ENCODE results near the gene EIPR1. TPM values are rescaled to one million over a fixed set of nuclear protein-coding genes. Genes with fewer than 3 reads are reported as not detected.
"Not testable (repeated sequence)": the region's sequence is repeated elsewhere in the genome, so short reads cannot be mapped to it uniquely, and the experiment has no call there.

Gene EIPR1
- total RNA-seq, 1 experiment from 2014 or later = 22.8 TPM

GRCh38 chr2:3198671-3199192 is 178.9 kb downstream of the EIPR1 start:
- Mint-ChIP-seq H3K27ac (peak overlapping the region; percentile 83), H3K9me3 (peaks cover 14% of the 10 kb centered on the region), H3K4me3 (peak overlapping the region; percentile 16; the same call in 1 of the 2 replicates), H3K4me1 (peaks cover 33% of the 10 kb centered on the region), H3K36me3 (peaks cover 29% of the 10 kb centered on the region)
- CTCF ChIA-PET = interaction anchor here (0.5 to 1.8 kb wide), 7 partner anchors 17 to 129 kb away, joined by 3 to 6 read pairs (median 3); no protein-coding TSS in a partner anchor
- DNase-seq (ENCODE audit: low spot score); ATAC-seq; POLR2A ChIA-PET; H3K27me3 Mint-ChIP-seq (ENCODE audit: low read depth): not testable (repeated sequence)

- H3K4me1 Mint-ChIP-seq = peaks cover 33% of the 10 kb centered on the region
- peak overlapping the region; percentile 83 for H3K27ac Mint-ChIP-seq
- ATAC-seq = peak; percentile 90
- TF ChIP-seq TCF7 (CRISPR knock-in tag; IDR thresholded peaks at IDR 0.05; ENCODE audit: low read depth) (no peak), CTCF (IDR thresholded peaks at IDR 0.05) (0 out of 2 replicates have a peak, but pooled peaks have one; percentile 14)
- H3K9me3 Mint-ChIP-seq = peaks cover 14% of the 10 kb centered on the region
- POLR2A ChIA-PET = no interaction called here
- H3K36me3 Mint-ChIP-seq = peaks cover 32% of the 10 kb centered on the region
- CTCF ChIA-PET = interaction anchor here (0.5 to 1.8 kb wide), 7 partner anchors 18 to 130 kb away, joined by 3 to 6 read pairs (median 3); no protein-coding TSS in a partner anchor
- peak overlapping the region; percentile 16; the same call in 1 of the 2 replicates for H3K4me3 Mint-ChIP-seq
- H3K27me3 Mint-ChIP-seq (ENCODE audit: low read depth) = no peaks in the 10 kb centered on the region
- DNase-seq (ENCODE audit: low spot score) = peak; percentile 51
Measured at GRCh38 chr2:3198119-3198518, 179.5 kb downstream of the EIPR1 start.

- no peak for DNase-seq (ENCODE audit: low spot score)
- peaks cover 33% of the 10 kb centered on the region for H3K4me1 Mint-ChIP-seq
- no peaks in the 10 kb centered on the region for H3K27me3 Mint-ChIP-seq (ENCODE audit: low read depth)
- ATAC-seq = no peak
- peaks cover 30% of the 10 kb centered on the region for H3K36me3 Mint-ChIP-seq
- H3K27ac Mint-ChIP-seq = 0 out of 2 replicates have a peak overlapping the region, but pooled peaks have one; percentile 49
- ChIA-PET CTCF (interaction anchor here (0.6 to 1.8 kb wide), 2 partner anchors 19 to 106 kb away, joined by 3 to 6 read pairs; no protein-coding TSS in a partner anchor), POLR2A (no interaction called here)
- TF ChIP-seq EMX1 (CRISPR knock-in tag; IDR thresholded peaks at IDR 0.05) (no peak), SMAD3 (CRISPR knock-in tag; IDR thresholded peaks at IDR 0.05; ENCODE audit: borderline replicate concordance) (no peak), GTF2I (CRISPR knock-in tag; conservative IDR thresholded peaks at IDR 0.05) (no peak), ETV6 (CRISPR knock-in tag; IDR thresholded peaks at IDR 0.05) (no peak), RORB (CRISPR knock-in tag; IDR thresholded peaks at IDR 0.05) (no peak), SP1 (CRISPR knock-in tag; conservative IDR thresholded peaks at IDR 0.05) (no peak)
- no peak overlapping the region for H3K4me3 Mint-ChIP-seq
- H3K9me3 Mint-ChIP-seq = peaks cover 14% of the 10 kb centered on the region
Measured at GRCh38 chr2:3197308-3197707, 180.3 kb downstream of the EIPR1 start.

GRCh38 chr2:3196716-3197115 is 180.9 kb downstream of the EIPR1 start:
- Mint-ChIP-seq H3K4me1 (peaks cover 33% of the 10 kb centered on the region), H3K4me3 (no peak overlapping the region), H3K27me3 (ENCODE audit: low read depth) (no peaks in the 10 kb centered on the region), H3K36me3 (peaks cover 33% of the 10 kb centered on the region), H3K27ac (no peak overlapping the region; the same call in 1 of the 2 replicates), H3K9me3 (peaks cover 14% of the 10 kb centered on the region)
- ChIA-PET CTCF (interaction anchor here (1.8 kb wide), 1 partner anchor 106 kb away, joined by 6 read pairs; no protein-coding TSS in a partner anchor), POLR2A (no interaction called here)
- TF ChIP-seq JAZF1 (CRISPR knock-in tag; IDR thresholded peaks at IDR 0.05) (no peak), ZNF138 (CRISPR knock-in tag; conservative IDR thresholded peaks at IDR 0.05) (no peak), ZNF396 (CRISPR knock-in tag; IDR thresholded peaks at IDR 0.05; ENCODE audit: borderline replicate concordance) (no peak), SOX15 (CRISPR knock-in tag; IDR thresholded peaks at IDR 0.05) (no peak), MLX (CRISPR knock-in tag; IDR thresholded peaks at IDR 0.05) (no peak), NFE2L1 (CRISPR knock-in tag; IDR thresholded peaks at IDR 0.05) (no peak), MAX (CRISPR knock-in tag; IDR thresholded peaks at IDR 0.05) (no peak), MXD4 (CRISPR knock-in tag; IDR thresholded peaks at IDR 0.05; ENCODE audit: borderline replicate concordance) (no peak), NR2C2 (CRISPR knock-in tag; IDR thresholded peaks at IDR 0.05) (no peak), ZNF425 (CRISPR knock-in tag; conservative IDR thresholded peaks at IDR 0.05) (no peak), AFF4 (CRISPR knock-in tag; IDR thresholded peaks at IDR 0.05; ENCODE audit: borderline replicate concordance) (no peak), CBFB (CRISPR knock-in tag; IDR thresholded peaks at IDR 0.05; ENCODE audit: low read depth) (no peak), TCF7 (CRISPR knock-in tag; IDR thresholded peaks at IDR 0.05; ENCODE audit: low read depth) (no peak)
- ATAC-seq = no peak
- DNase-seq (ENCODE audit: low spot score) = no peak
